Astrocyte (in vitro differentiated cells and primary cell): Measurements from ENCODE around the gene RPL34.

Experiments
- EZH2 ChIP-seq: IDR thresholded peaks from 2 replicates; pipeline ENCODE4 v1.6.1; 2012; ENCODE audit warnings: mild to moderate bottlenecking, low read length, inconsistent platforms; ENCODE audit not compliant: insufficient read depth
- TF ChIP-seq, protein P1 (sequence below): IDR thresholded peaks from 2 replicates; pipeline ENCODE4 v1.5.1; 2011; ENCODE audit warnings: low read depth, mild to moderate bottlenecking, inconsistent platforms, low read length, moderate library complexity; ENCODE audit not compliant: insufficient read depth

DNA sequence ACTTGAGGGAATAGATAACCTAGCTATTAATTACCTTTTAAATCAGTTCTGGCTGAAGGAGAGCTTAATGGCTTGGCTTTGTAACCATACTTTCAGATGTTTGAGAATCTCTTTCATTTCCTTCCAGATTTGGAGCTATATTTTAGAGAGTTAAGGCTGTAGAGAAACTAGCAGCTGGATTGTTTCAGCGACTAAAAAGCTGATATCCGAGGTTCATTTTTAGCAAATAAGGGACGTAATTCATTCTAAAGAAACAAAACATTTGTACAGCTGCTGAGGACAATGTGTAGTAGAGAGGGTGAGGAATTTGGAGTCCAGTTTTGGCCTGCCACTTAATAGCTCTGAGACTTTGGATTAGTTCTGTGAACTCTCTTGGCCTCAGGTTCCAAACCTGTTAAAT is 42.3 kb downstream of the RPL34 start:
- TF ChIP-seq, protein P1, sequence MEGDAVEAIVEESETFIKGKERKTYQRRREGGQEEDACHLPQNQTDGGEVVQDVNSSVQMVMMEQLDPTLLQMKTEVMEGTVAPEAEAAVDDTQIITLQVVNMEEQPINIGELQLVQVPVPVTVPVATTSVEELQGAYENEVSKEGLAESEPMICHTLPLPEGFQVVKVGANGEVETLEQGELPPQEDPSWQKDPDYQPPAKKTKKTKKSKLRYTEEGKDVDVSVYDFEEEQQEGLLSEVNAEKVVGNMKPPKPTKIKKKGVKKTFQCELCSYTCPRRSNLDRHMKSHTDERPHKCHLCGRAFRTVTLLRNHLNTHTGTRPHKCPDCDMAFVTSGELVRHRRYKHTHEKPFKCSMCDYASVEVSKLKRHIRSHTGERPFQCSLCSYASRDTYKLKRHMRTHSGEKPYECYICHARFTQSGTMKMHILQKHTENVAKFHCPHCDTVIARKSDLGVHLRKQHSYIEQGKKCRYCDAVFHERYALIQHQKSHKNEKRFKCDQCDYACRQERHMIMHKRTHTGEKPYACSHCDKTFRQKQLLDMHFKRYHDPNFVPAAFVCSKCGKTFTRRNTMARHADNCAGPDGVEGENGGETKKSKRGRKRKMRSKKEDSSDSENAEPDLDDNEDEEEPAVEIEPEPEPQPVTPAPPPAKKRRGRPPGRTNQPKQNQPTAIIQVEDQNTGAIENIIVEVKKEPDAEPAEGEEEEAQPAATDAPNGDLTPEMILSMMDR = no peak
- no peak for TF ChIP-seq EZH2
